ENCODE results near the gene LAMA5. TPM values are rescaled to one million over a fixed set of nuclear protein-coding genes. Genes with fewer than 3 reads are reported as not detected.

The LAMA5 gene
- total RNA-seq, 1 donor from 2014 or later, result 240 TPM

DNA sequence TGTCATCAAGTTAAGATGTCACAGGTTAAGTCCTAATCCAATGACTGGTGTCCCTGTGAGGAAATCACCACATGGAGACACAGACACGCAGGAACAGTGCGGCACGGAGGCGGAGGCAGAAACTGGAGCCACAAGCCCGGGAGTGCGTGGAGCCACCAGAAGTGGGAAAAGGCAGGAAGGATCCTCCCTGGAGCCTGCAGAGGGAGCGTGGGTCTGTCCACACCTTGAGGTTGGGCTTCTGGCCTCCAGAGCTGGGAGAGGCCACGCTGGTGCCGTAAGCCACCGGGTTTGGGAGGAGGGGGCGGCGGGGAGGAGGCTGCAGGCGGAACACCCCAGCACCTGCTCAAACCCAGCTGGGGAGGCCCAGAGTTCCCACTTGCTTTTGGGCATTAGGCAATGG, 36.2 kb upstream of the LAMA5 start:
- no peak overlapping the region for H3K4me3 ChIP-seq (ENCODE audit: low read depth, low read length)
- no peak for TF ChIP-seq CTCF (conservative IDR thresholded peaks at IDR 0.05; ENCODE audit: low read depth, low read length)
- no peak for DNase-seq (ENCODE audit: low read depth)

- DNase-seq (ENCODE audit: low read depth), result no peak
- TF ChIP-seq CTCF (conservative IDR thresholded peaks at IDR 0.05; ENCODE audit: low read depth, low read length), result no peak
- no peak overlapping the region for H3K4me3 ChIP-seq (ENCODE audit: low read depth, low read length)
Measured at GRCh38 chr20:62402456-62403150, 35.5 kb upstream of the LAMA5 start.

- TF ChIP-seq CTCF (conservative IDR thresholded peaks at IDR 0.05; ENCODE audit: low read depth, low read length), result no peak
- DNase-seq (ENCODE audit: low read depth), result no peak
- no peak overlapping the region for H3K4me3 ChIP-seq (ENCODE audit: low read depth, low read length)
Measured at GRCh38 chr20:62401331-62401779, 34.2 kb upstream of the LAMA5 start.

GRCh38 chr20:62400541-62400940, 33.4 kb upstream of the LAMA5 start:
- DNase-seq (ENCODE audit: low read depth), result no peak
- no peak for TF ChIP-seq CTCF (conservative IDR thresholded peaks at IDR 0.05; ENCODE audit: low read depth, low read length)
- H3K4me3 ChIP-seq (ENCODE audit: low read depth, low read length), result no peak overlapping the region

GRCh38 chr20:62400021-62400420, 32.9 kb upstream of the LAMA5 start:
- DNase-seq (ENCODE audit: low read depth), result no peak
- H3K4me3 ChIP-seq (ENCODE audit: low read depth, low read length), result no peak overlapping the region
- TF ChIP-seq CTCF (conservative IDR thresholded peaks at IDR 0.05; ENCODE audit: low read depth, low read length), result no peak

DNA sequence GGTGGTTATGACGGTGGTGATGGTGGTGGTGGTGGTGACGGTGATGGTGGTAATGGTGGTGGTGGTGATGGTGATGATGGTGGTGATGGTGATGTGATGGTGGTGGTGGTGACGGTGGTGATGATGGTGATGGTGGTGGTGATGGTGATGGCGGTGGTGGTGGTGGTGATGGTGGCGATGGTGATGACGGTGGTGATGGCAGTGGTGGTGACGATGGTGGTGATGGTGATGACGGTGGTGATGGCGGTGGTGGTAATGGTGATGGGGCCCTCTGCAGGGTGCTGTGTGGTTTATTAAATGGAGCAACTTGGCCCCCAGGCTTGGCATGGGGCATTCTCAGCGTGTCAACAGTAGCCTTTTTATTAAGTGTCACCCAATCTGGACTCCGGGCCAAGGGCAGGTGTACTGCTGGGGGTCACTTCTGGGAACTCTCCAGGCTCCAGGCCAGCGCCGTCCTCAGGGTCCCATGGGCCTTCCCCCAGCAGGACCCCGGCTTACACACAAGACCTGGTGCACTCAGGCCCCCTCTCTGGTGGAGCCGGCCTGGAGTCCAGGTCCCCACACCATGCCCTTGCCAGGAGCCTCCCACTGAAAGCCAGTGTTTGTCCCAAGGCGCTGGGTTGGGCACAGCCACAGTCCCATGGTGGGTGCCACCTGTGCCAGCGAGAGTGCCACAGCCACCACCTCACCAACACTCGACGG, 31.2 kb upstream of the LAMA5 start:
- DNase-seq (ENCODE audit: low read depth), result no peak
- H3K4me3 ChIP-seq (ENCODE audit: low read depth, low read length), result no peak overlapping the region
- no peak for TF ChIP-seq CTCF (conservative IDR thresholded peaks at IDR 0.05; ENCODE audit: low read depth, low read length)

All from epithelial cell of proximal tubule (primary cell).